Activated CD8-positive, alpha-beta memory T cell treated with anti-CD3 and anti-CD28 coated beads, Interleukin-2, amount 10 ng/mL, durations not matched to agents 7 days and 5 days (primary cell): Measurements from ENCODE around the gene ABR. TPM values are rescaled to one million over a fixed set of nuclear protein-coding genes. Genes with fewer than 3 reads are reported as not detected.
"Not testable (repeated sequence)": the region's sequence is repeated elsewhere in the genome, so short reads cannot be mapped to it uniquely, and the experiment has no call there.

Experiments used
- ATAC-seq: fragments of 150-1000 bp; cut with Tn5 transposase; one replicate; pipeline ENCODE4 v1.10.0; 2021; ENCODE audit warnings: moderate library complexity
- CTCF ChIA-PET: fragments of 350-600 bp; sonication (Branson Sonifier 250); formaldehyde crosslinking; loops from one replicate; lab custom pipeline; 2021; ENCODE audit warnings: antibody characterized with exemption; lab: Charles Lee
- DNase-seq: peaks from one replicate; pipeline ENCODE4 v3.0.0-alpha.2; 2020
- H3K27ac Mint-ChIP-seq: one replicate; pipeline ENCODE4 v1.8.0; 2021; ENCODE audit warnings: mild to moderate bottlenecking, mixed read lengths
- H3K27me3 Mint-ChIP-seq: one replicate; pipeline ENCODE4 v1.8.0; 2021; ENCODE audit warnings: mixed read lengths
- H3K36me3 Mint-ChIP-seq: one replicate; pipeline ENCODE4 v1.8.0; 2021; ENCODE audit warnings: mild to moderate bottlenecking, mixed read lengths
- H3K4me1 Mint-ChIP-seq: one replicate; pipeline ENCODE4 v1.8.0; 2021; ENCODE audit warnings: mixed read lengths
- H3K4me3 Mint-ChIP-seq: one replicate; pipeline ENCODE4 v1.8.0; 2021; ENCODE audit warnings: mild to moderate bottlenecking, moderate library complexity, mixed read lengths
- H3K9me3 Mint-ChIP-seq: one replicate; pipeline ENCODE4 v1.8.0; 2022; ENCODE audit warnings: low read depth, mixed read lengths
- total RNA-seq, 2 experiments: library from RNA; stranded (reverse); gene quantifications; one replicate each; pipeline ENCODE4 v1.2.3, GENCODE V29; 2021

ABR gene
- total RNA-seq, 2 experiments from 2014 or later = 83.2 to 145 TPM

DNA sequence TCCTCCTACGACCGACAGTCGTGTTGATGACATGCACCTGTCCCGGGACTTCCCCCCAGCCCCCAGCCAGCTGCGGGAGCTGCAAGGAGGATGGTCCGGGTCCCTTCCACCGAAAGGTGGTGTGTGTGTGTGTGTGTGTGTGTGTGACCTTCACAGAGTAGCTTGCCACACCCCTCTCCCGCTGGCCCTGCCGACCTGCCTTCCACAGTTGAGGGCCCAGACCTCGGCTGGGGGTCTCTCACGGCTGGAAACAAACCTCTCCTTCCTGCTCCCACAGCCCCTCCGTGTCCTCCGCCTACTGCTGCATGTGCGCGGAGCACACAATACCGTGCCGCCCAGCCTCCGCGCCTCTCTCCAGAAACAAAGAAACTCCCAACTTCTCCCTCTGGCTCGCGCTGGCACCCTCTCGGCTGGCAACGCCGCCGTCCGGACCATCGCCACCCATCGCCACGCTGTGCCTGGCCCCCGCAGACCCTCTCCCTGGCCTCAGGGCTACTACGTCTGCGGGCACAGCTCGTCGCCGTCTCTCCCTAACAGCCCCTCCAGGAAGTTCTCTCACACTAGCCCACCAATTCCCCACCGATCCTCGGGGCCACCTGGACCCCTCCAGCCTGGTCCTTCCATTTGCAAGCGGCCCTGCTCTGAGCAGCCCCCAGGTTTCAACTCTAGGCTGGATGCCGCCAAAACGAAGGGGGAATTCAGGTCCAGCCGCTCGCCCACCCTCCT is 101.6 kb downstream of the ABR start:
- Mint-ChIP-seq H3K9me3 (no peaks in the 10 kb centered on the region), H3K27me3 (no peaks in the 10 kb centered on the region), H3K36me3 (peaks cover 7% of the 10 kb centered on the region), H3K27ac (no peak overlapping the region), H3K4me3 (no peak overlapping the region), H3K4me1 (peaks cover 13% of the 10 kb centered on the region)
- DNase-seq (no peak), ATAC-seq (no peak)
- CTCF ChIA-PET = interaction anchor here (2.7 kb wide), 1 partner anchor 22 kb away, joined by 7 read pairs; no protein-coding TSS in a partner anchor

DNA sequence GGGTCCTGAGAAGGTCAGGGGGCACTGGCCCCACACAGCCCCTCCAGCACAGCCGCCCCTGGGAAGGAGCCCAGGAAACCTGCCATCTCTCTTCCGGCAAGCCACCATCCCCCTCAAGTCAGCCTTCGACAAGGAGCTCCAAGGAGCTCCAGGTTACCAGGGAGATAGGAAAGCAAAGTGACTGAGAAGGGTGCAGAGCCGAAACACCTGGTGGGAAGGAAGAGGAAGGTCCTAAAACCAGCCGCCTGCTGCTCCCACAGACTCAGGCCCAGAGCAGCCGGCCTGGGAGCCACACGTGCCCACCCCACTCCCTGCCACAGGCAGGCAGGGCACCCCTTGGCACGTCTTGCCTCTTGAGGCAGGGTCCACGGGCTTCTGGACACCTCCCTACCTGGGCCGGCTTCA is 102.2 kb downstream of the ABR start:
- Mint-ChIP-seq H3K36me3 (peaks cover 5% of the 10 kb centered on the region), H3K9me3 (no peaks in the 10 kb centered on the region), H3K4me1 (peaks cover 13% of the 10 kb centered on the region), H3K27me3 (no peaks in the 10 kb centered on the region), H3K4me3 (no peak overlapping the region), H3K27ac (no peak overlapping the region)
- CTCF ChIA-PET = interaction anchor here (2.7 kb wide), 1 partner anchor 21 kb away, joined by 7 read pairs; no protein-coding TSS in a partner anchor
- DNase-seq = no peak
- no peak for ATAC-seq

- CTCF ChIA-PET = interaction anchor here (2.7 kb wide), 1 partner anchor 20 kb away, joined by 7 read pairs; no protein-coding TSS in a partner anchor
- H3K4me3 Mint-ChIP-seq = no peak overlapping the region
- ATAC-seq (no peak), DNase-seq (no peak)
- peaks cover 7% of the 10 kb centered on the region for H3K36me3 Mint-ChIP-seq
- H3K27ac Mint-ChIP-seq = no peak overlapping the region
- no peaks in the 10 kb centered on the region for H3K27me3 Mint-ChIP-seq
- no peaks in the 10 kb centered on the region for H3K9me3 Mint-ChIP-seq
- H3K4me1 Mint-ChIP-seq = peaks cover 13% of the 10 kb centered on the region
Observed at GRCh38 chr17:1076982-1077302, 102.8 kb downstream of the ABR start.

DNA sequence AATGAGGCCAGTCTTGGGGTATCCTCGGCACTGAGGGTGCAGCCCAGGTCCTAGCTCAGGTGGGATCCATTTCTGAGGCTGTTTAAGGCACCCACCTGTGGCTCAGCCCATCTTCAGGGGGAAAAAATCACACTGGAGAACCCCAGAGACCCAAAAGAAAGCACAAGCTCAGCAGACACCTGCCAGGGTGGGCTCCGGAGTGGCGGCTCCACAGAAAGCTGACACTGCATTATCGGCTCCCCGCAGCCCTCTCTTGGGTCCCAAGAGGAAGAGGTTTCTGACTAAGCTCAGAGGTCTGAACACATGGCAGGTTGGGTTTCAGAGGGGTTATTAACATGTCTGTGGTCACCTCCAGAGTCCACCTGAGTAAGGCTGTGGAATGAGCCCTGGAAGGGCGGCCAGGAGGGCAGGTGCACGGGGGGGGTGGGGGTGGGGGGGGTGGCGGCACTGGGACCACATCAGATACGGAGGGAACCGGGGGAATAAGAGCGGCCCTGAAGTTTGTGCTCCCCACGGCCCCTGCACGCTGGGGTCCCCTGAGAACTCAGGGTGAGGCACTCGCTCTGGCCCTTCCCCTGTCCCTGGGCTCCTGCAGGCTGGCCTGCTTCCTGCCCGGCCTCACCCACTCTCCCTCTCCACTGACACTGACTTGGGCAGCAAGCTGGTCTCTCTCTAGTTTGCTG is 103.3 kb downstream of the ABR start:
- H3K27ac Mint-ChIP-seq = no peak overlapping the region
- no peak for ATAC-seq
- no peaks in the 10 kb centered on the region for H3K27me3 Mint-ChIP-seq
- no peak for DNase-seq
- CTCF ChIA-PET = interaction anchor here (2.7 kb wide), 1 partner anchor 20 kb away, joined by 7 read pairs; no protein-coding TSS in a partner anchor
- no peaks in the 10 kb centered on the region for H3K9me3 Mint-ChIP-seq
- no peak overlapping the region for H3K4me3 Mint-ChIP-seq
- H3K4me1 Mint-ChIP-seq = peaks cover 13% of the 10 kb centered on the region
- H3K36me3 Mint-ChIP-seq = peaks cover 7% of the 10 kb centered on the region

GRCh38 chr17:1074886-1075605 is 104.7 kb downstream of the ABR start:
- Mint-ChIP-seq H3K27ac (no peak overlapping the region), H3K9me3 (no peaks in the 10 kb centered on the region), H3K4me1 (peaks cover under 1% of the 10 kb centered on the region), H3K36me3 (peaks cover 10% of the 10 kb centered on the region), H3K4me3 (no peak overlapping the region), H3K27me3 (no peaks in the 10 kb centered on the region)
- ATAC-seq (no peak), DNase-seq (no peak)
- CTCF ChIA-PET = interaction anchor here (2.7 kb wide), 1 partner anchor 19 kb away, joined by 7 read pairs; no protein-coding TSS in a partner anchor

GRCh38 chr17:1073963-1074625 is 105.7 kb downstream of the ABR start:
- H3K27me3 Mint-ChIP-seq = not testable (repeated sequence)

GRCh38 chr17:1073241-1073962 is 106.4 kb downstream of the ABR start:
- Mint-ChIP-seq H3K4me3 (no peak overlapping the region), H3K27ac (no peak overlapping the region), H3K27me3 (no peaks in the 10 kb centered on the region), H3K36me3 (peaks cover 15% of the 10 kb centered on the region), H3K9me3 (no peaks in the 10 kb centered on the region), H3K4me1 (no peaks in the 10 kb centered on the region)
- ATAC-seq = no peak
- DNase-seq = no peak
- CTCF ChIA-PET = interaction anchor here (0.6 to 0.9 kb wide), 2 partner anchors 17 to 284 kb away, joined by 3 to 4 read pairs; no protein-coding TSS in a partner anchor

More at GRCh38 chr17:1073963-1074625, 105.7 kb downstream of the ABR start:
- peaks cover 10% of the 10 kb centered on the region for H3K36me3 Mint-ChIP-seq
- not testable (repeated sequence) for DNase-seq, H3K4me1 Mint-ChIP-seq, ATAC-seq, H3K27ac Mint-ChIP-seq, H3K4me3 Mint-ChIP-seq, H3K9me3 Mint-ChIP-seq
- CTCF ChIA-PET = interaction anchor here (0.6 to 0.9 kb wide), 2 partner anchors 18 to 283 kb away, joined by 3 to 4 read pairs; no protein-coding TSS in a partner anchor

DNA sequence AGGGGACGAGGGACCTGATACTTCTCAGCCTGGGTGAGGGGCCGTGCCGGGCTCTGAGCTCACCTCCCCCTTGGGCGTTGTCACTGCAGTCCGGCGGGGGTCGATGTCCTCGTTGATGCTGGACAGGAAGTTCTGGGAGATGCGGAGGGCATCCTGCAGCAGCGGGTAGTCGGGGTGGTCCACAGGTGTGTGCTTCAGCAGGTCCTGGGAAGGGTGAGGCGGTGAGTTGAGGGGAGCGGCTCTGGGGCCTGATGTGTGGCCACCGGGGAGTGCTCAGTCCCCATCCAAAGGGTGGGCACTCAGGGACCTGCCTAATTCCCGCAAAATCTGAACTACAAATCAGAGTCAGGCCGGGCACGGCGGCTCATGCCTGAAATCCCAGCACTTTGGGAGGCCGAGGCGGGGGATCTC is 107.2 kb downstream of the ABR start:
- Mint-ChIP-seq H3K4me3 (no peak overlapping the region), H3K9me3 (no peaks in the 10 kb centered on the region), H3K36me3 (peaks cover 20% of the 10 kb centered on the region), H3K27ac (no peak overlapping the region), H3K27me3 (no peaks in the 10 kb centered on the region), H3K4me1 (no peaks in the 10 kb centered on the region)
- CTCF ChIA-PET = no interaction called here
- ATAC-seq (no peak), DNase-seq (no peak)

- no peak overlapping the region for H3K27ac Mint-ChIP-seq
- no peak overlapping the region for H3K4me3 Mint-ChIP-seq
- ATAC-seq = no peak
- H3K4me1 Mint-ChIP-seq = no peaks in the 10 kb centered on the region
- CTCF ChIA-PET = interaction anchor here (1.0 kb wide), 1 partner anchor 15 kb away, joined by 3 read pairs; no protein-coding TSS in a partner anchor
- peaks cover 33% of the 10 kb centered on the region for H3K36me3 Mint-ChIP-seq
- DNase-seq = no peak
- peaks cover 4% of the 10 kb centered on the region for H3K9me3 Mint-ChIP-seq
- H3K27me3 Mint-ChIP-seq = no peaks in the 10 kb centered on the region
Observed at GRCh38 chr17:1071103-1071825, 108.5 kb downstream of the ABR start.

GRCh38 chr17:1070411-1070810 is 109.4 kb downstream of the ABR start:
- H3K27me3 Mint-ChIP-seq = no peaks in the 10 kb centered on the region
- DNase-seq (no peak), ATAC-seq (no peak)
- no peaks in the 10 kb centered on the region for H3K4me1 Mint-ChIP-seq
- H3K4me3 Mint-ChIP-seq = no peak overlapping the region
- CTCF ChIA-PET = interaction anchor here (1.0 kb wide), 1 partner anchor 14 kb away, joined by 3 read pairs; no protein-coding TSS in a partner anchor
- H3K36me3 Mint-ChIP-seq = peaks cover 41% of the 10 kb centered on the region
- H3K9me3 Mint-ChIP-seq = peaks cover 8% of the 10 kb centered on the region
- H3K27ac Mint-ChIP-seq = no peak overlapping the region

DNA sequence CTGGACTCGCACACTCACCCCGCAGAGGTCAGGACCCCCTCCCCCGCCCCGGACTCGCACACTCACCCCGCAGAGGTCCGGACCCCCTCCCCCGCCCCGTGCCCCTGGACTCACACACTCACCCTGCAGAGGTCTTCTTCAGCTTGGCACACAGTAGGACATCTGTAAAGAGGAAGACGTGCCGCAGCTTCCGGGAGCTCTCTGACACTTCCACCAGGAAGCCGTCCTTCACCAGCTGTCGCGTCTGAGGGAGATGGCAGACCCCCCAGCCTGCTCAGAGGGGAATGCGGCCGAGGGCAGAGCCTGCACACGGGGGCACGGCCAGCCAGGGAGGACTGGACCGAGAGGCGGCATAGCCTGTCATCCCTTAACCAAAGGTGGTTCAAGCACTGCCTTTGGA is 109.9 kb downstream of the ABR start:
- Mint-ChIP-seq H3K9me3 (peaks cover 8% of the 10 kb centered on the region), H3K27ac (no peak overlapping the region), H3K4me3 (no peak overlapping the region), H3K27me3 (no peaks in the 10 kb centered on the region), H3K36me3 (peaks cover 42% of the 10 kb centered on the region), H3K4me1 (no peaks in the 10 kb centered on the region)
- ATAC-seq (no peak), DNase-seq (no peak)
- CTCF ChIA-PET = no interaction called here

DNA sequence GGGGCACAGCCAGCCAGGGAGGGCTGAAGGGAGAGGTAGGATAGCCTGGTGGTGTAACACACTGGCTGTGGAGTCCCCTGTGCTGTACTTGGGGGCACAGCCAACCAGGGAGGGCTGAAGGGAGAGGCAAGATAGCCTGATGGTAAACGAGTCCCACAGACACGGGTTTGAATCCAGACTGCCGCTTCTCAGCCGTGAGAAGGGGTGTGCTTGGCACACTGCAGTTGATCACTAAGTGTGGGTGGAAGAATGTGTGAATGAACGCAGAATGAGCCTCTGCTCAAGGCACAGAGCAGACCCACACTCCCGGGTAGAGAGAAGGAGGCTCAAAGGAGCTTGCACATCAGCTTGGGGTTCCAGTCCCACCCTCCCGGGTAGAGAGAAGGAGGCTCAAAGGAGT is 111.4 kb downstream of the ABR start:
- Mint-ChIP-seq H3K9me3 (peaks cover 8% of the 10 kb centered on the region), H3K4me3 (no peak overlapping the region), H3K4me1 (no peaks in the 10 kb centered on the region), H3K36me3 (peaks cover 43% of the 10 kb centered on the region), H3K27ac (no peak overlapping the region), H3K27me3 (no peaks in the 10 kb centered on the region)
- DNase-seq (no peak), ATAC-seq (no peak)
- CTCF ChIA-PET = interaction anchor here (1.6 kb wide), 1 partner anchor 12 kb away, joined by 4 read pairs; no protein-coding TSS in a partner anchor
